GM06990 (cell line): Measurements from ENCODE around the gene STK11.

Experiments used
- DNase-seq: peaks from one replicate; pipeline ENCODE4 v3.0.0-alpha.2; 2011; ENCODE audit not compliant: insufficient read length; ENCODE audit errors: extremely low read depth
- H3K27me3 ChIP-seq: replicated peaks from 2 replicates; pipeline ENCODE4 v1.6.0; 2011; ENCODE audit warnings: low read length; ENCODE audit not compliant: control insufficient read depth, insufficient read depth
- H3K36me3 ChIP-seq: 2 replicates; pipeline ENCODE4 v1.5.1; 2011; ENCODE audit warnings: low read length; ENCODE audit not compliant: control insufficient read depth, insufficient read depth
- H3K4me3 ChIP-seq: replicated peaks from 2 replicates; pipeline ENCODE4 v1.5.1; 2011; ENCODE audit warnings: low read depth, mild to moderate bottlenecking, control low read depth, low read length
- CTCF ChIP-seq: IDR thresholded peaks from 2 replicates; pipeline ENCODE4 v1.5.1; 2011; ENCODE audit warnings: low read length, control low read depth, mild to moderate bottlenecking, inconsistent platforms; ENCODE audit not compliant: insufficient read depth, poor library complexity, severe bottlenecking

Gene STK11

DNA sequence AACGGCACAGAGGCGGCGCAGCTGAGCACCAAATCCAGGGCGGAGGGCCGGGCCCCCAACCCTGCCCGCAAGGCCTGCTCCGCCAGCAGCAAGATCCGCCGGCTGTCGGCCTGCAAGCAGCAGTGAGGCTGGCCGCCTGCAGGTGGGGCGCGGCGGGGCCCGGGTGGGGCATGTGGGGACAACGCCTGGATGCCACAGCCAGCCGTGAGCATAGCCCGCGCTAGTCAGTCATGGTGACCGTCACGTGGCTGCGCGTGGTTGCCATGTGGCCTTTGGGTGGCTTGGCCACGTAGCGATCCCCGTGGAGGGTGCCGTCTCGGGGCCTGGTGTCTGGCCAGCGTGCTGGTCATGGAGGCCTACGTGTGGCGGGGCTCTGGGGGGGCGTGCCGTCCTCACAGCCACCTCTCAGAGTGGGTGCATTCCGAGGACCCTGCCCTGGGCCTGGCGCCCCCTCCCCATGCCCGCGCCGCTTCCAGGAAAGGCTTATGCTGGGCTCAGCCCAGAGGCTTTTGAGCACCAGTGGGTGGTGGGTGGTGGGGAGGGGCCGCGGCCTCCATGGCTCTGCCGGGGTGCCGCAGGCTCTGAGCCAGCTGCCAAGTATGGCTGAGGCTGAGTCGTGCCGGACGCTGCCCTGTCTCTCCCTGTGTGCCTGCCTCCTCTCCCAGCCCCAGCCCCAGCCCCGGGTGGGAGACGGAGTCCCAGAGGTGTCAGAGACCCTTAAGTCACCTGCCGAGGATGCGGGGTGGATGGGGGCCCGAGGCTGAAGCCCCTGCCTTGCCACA, 21.1 kb downstream of the STK11 start:
- H3K36me3 ChIP-seq: peaks cover 14% of the 10 kb centered on the region
- H3K27me3 ChIP-seq: no peaks in the 10 kb centered on the region
- DNase-seq: no peak
- H3K4me3 ChIP-seq: no peak overlapping the region
- no peak for TF ChIP-seq CTCF

- no peak for TF ChIP-seq CTCF
- H3K36me3 ChIP-seq: peaks cover 14% of the 10 kb centered on the region
- DNase-seq: no peak
- no peak overlapping the region for H3K4me3 ChIP-seq
- H3K27me3 ChIP-seq: no peaks in the 10 kb centered on the region
Observed at GRCh38 chr19:1227304-1228054, 21.9 kb downstream of the STK11 start.

DNA sequence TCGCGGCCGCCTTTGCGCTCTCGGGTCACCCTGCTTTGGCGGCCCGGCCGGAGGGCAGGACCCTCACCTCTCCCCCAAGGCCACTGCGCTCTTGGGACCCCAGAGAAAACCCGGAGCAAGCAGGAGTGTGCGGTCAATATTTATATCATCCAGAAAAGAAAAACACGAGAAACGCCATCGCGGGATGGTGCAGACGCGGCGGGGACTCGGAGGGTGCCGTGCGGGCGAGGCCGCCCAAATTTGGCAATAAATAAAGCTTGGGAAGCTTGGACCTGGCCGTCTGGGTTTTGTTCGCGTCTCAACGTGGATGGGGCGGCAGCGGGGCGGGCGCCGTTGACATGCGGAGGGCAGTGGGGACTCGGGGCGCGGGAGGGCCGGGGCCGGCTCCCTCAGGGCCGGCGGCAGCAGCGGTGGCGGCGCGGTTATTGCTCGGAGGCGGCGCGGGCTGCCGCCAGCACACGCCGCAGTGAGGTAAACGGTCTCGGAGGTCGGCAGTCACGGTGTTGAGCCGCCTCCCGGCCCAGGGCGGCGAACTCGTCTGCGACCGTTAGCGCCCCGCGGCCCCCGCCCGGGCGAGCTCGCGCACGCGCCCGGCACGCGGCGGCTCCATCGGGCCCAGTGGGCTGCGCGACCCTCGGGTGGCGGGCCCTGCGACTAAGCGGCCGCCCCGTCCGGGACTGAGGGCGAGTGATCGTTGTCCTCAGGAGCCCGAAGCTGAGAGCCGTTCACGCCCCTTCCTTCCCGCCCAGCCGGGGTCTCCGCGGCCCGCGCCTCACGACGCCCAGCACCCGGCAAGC, 22.8 kb downstream of the STK11 start:
- no peak for TF ChIP-seq CTCF
- H3K36me3 ChIP-seq: peaks cover 9% of the 10 kb centered on the region

DNA sequence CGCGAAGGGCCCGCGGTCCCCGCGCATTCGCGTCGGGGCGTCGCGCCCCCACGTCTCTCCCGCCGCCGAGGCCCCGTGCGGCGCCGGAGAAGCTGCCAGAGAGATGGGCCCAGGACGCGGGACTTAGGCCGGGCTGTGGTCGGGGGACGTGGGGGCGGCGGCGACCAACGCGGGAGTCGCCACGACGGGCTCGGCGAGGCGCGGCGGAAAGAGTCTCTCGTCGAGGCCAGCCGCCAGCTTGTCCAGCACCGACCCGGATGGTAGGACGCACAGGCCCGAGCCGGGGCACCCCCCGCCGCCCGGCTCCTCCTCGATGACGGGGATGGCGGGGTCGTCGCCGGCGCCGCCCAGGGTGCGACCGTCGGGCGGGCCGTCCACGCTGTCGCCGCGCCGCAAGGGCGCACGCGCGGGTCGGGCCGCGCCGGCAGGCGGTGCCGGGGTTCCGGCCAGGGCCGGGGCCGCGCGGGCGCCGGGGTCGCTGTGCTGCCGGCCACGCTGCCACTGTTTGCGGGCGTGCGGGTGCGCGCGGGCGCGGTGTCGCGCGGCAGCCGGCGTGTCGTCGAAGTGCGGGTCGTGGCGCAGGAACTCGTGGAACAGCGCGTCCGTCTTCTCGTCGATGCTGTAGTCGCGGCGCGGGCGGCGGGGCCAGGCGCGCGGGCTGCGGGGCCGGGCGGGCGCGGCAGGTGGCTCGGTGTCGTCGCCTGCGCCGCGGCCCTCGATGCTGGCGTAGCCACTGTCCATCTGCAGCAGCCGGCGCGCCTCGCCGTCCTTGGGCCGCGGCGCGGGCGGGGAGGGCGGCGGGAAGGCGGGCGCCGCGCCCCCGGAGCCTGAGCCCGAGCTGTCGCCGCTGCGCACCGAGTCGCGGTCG, 23.7 kb downstream of the STK11 start:
- no peak for DNase-seq
- TF ChIP-seq CTCF: no peak
- peaks cover 5% of the 10 kb centered on the region for H3K36me3 ChIP-seq

More for the DNA sequence above, 22.8 kb downstream of the STK11 start:
- DNase-seq: no peak
- Histone ChIP-seq H3K27me3 (no peaks in the 10 kb centered on the region), H3K4me3 (no peak overlapping the region)

More for the DNA sequence above, 23.7 kb downstream of the STK11 start:
- Histone ChIP-seq H3K4me3 (no peak overlapping the region), H3K27me3 (no peaks in the 10 kb centered on the region)
